GM18502 (cell line): ENCODE results near the gene HNRNPC.
"Not testable (repeated sequence)": the region's sequence is repeated elsewhere in the genome, so short reads cannot be mapped to it uniquely, and the experiment has no call there.

Experiments
- ATAC-seq: cut with Tn5 transposase; IDR thresholded peaks from one replicate; pipeline ENCODE4 v1.9.1; 2021; ENCODE audit warnings: mild to moderate bottlenecking; ENCODE audit not compliant: unreplicated experiment, poor library complexity

Gene HNRNPC

DNA sequence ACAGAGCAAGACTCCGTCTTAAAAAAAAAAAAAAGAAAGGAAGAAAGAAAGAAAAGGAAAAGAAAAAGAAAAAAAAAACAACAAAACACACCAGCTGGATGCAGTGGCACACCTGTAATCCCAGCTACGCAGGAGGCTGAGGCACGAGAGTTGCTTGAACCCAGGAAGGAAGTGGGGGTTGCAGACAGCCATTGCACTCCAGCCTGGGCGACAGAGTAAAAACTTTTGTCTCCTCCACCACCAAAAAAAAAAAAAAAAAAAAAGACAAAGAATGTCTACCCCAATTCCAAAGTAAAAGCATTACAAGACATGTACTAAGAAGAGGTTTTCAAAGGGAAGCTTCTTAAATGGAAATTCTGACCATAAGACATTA is 53.4 kb downstream of the HNRNPC start:
- no peak for ATAC-seq

DNA sequence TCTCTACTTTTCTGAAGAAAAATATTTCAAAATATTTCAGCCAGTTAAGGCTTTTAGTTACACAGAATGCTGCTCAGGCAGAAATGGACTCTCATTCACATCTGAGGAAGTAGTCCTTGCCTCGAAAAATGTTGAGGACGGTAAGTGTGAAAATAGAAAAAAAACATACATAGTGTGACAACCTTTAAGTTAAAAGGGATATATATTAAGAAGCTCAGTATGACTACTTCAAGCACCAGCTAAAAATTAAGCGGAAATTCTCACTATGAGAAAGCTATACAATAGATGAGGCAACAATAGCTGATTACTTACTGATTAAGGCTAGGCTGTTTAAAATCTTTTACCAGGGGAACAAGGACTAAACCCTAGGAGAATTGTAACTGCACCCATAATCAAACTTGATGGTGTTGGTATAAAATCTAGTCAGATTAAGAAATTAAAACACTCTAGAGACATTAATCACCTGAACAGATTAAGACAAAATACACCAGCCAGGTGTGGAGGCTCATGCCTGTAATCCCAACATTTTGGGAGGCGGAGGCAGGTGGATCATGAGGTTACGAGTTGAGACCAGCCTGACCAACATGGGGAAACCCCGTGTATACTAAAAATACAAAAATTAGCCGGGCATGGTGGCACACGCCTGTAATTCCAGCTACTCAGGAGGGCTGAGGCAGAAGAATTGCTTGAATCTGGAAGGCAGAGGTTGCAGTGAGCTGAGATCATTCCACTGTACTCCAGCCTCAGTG is 53.9 kb downstream of the HNRNPC start:
- ATAC-seq, result no peak

DNA sequence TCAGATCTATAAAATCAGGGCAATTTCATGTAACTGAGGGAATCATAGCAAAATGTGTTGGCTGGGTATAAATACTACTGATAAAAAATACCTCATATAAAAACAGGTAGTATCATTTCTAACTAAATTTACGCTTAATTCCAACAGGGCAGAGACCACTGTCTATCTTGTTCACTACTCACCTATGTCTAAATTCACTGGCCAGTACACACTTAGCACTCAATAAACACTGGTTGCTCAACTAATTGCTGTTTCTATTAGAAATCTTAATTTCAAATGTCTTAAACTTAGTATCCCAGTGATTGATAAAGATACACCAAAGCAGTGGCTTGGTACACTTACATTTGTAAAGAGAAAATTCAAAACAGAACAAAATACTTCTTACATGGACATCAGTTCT is 55.6 kb downstream of the HNRNPC start:
- no peak for ATAC-seq

DNA sequence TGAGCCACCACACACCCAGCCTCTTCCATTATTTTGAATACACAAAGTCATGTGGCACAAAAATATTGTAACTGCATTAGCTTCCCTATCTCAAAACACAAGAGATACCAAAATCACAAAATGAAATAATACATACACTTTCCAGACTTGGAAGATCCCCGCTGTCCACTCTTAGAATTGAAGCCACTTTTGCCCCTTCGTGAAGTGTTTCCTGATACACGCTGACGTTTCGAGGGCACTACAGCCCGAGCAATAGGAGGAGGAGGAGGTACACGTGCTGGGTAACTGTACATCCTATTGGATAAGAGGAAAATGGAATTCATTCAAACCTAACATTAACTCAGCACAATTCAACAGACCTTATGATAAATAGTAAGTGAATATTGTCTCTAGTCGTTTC is 56.4 kb downstream of the HNRNPC start:
- not testable (repeated sequence) for ATAC-seq

DNA sequence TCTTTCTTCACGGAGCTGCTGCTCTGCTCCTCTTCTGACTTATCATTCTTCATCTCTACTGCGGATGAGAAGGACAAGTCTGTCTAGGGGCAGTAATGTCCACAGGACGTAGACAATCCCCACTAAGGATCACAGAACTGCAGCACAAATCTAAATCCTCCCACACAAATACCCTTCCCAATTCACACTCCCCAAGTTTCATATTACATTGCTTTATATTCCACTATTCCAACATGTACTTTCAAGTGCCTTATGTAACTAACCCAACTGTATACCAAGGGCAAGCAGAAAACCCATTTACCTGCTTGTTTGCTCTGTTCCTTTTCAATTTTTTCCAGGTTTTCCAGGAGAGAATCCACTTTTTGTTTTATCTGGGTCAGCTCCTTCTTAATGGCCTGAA is 57.7 kb downstream of the HNRNPC start:
- no peak for ATAC-seq

DNA sequence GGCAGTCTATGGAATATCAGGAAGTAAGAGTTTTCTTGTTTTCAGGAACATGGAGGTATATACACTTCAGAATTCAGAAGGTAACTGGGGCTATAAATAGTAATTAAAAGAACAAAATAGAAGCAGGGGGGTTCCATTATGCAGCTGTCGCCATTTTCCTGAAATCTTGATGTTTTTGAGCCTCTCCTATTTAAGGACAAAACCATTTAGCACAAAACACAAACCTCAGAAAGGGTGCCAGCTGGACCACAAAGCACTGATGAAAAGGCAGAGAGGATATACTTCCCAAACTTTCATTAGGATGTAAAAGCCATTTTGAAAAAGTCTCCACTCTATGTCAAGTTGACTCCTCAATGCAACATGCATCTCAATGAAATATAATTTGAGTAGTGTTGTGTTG is 59.2 kb downstream of the HNRNPC start:
- ATAC-seq, result no peak

DNA sequence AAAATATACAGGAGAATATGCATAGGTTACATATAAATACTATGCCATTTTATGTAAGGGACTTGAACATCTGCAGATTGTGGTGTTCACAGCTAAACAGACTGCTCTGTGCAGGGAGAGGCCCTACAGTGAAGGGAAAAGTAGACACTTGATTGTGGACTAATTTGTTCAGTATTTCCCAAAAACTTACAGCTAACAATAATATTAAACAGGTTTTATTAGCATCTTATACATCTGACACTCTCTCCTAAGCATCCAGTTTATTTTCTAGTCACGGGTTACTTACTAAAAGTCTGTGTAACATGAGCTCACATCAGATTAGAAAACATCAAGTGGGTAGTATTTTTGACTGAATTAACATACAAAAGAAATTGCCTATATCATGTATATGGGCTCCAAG is 60.1 kb downstream of the HNRNPC start:
- ATAC-seq, result no peak

DNA sequence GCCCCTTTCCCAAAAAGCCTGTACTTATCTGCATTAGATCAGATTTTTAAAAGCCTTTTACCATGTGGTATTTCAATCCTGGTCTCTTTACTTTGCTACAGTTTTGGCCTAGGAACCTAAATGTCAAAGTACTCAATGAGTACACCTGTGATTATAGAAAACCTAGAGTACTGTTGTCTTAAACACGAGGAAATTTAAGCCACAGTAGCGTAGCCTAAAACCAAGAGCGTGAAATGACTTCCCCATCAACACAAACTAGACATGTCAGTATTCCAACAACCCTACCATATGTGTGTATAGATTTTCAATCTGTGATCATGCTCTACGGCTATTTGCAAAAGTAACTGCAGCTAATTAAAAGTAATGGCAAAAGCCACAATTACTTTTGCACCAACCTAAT is 60.7 kb downstream of the HNRNPC start:
- no peak for ATAC-seq

DNA sequence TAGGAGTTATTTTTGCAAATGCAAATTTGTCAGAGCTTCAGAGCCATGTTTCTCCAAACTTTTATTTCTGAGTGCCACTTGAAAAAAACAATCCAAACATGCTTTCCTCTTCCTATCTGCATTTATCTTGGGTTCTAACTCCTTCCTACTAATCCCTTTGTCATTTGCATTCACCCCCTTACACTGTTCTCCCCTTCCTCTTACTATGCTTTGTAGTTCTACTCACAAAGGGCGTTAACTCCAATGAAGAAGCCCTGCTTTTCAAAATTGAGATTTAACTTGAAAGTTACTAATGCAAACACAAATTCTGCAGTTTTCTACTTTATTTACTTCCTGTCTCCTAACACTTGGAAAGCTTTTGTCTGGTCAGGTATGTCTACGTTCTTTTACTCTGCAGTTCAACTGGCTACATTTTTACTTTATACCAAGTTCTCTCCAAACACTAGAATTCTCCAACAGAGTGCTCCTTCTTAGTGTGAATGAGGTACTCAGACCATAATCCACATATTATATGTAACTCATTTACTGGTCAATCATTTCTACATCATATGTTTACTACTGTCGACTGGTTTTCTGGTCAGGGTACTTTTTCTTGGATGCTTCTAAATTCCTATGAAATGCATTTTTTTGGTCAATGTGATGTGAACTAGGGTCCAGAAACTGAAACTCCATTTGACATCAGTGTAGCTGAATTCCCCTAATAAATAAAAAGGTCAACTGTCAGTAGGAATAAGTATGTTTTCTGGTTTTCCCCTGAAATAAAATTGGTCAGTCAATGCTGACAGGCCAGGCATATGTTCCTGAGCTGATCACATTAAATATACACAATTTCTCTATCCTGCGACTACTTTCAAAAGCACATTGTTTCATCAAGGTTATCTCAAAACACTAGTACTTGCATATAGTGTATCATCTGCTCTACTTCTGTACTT is 62.2 kb downstream of the HNRNPC start:
- no peak for ATAC-seq

DNA sequence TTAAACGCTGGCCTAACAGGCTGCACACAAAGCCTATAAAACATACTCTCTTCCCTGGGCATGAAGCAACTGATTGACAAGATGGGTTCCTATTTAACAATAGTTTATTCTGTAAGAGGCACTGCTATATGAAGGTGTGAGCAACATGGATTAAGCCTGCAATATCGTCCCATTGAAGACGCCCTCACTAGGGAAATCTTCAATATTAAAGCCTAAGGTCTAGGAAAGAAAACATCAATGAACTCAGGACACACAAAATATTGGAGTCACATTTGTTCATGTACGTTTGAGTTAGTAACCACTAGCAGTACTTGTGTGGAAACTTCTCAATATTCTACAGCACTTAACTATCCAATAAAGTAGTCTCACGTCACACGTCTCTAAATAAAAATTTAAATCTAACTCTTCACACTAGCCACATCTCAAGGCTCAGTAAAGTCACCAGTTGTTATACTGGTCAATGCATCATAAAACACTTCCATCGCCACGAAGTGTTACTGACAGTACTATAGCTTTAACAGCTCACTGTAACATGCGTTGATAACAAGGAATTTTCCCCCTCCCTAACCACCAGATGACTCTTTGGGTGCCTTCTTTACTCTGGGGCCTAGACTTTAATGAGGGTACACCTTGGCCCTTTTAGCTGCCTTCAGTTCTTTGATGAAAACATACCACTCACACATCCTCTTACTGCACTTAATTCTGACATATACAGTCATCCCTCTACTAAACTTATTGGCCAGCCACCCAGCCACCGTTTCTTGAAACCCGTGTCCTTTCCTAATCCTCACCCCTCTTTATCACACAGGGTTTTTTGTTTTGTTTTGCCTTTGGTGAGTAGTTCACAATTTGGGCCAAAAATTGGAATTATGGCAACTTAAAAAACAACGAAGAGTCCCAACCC is 63.3 kb downstream of the HNRNPC start:
- no peak for ATAC-seq

DNA sequence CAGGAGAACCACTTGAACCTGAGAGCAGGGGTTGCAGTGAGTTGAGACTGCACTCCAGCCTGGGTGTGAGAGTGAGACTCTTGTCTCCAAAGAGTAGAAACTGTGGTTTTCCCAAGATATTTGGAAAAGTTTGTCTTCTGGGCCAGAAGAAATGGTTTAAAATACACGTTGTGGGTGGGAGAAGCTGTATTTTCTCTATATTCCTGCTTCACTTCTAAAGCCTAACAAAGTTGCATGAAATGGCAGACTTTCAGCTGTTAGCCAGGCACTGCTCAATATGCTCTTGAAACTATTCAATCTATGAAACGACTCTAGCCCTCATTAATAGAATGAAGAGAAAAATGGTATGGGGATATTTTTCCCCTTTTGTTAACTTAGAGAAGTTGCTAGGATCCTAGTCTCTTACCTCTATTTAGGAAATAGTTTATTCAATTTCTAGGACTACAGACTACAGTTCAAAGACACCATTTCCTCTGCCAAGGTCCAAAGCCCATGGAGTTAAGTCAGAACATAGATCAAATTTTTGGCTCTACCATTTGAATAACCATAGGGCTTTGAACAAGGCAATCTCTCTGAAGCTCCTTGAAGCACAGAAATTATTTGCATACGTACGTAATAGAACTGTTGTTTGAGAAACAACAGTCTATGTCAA is 64.1 kb downstream of the HNRNPC start:
- no peak for ATAC-seq

DNA sequence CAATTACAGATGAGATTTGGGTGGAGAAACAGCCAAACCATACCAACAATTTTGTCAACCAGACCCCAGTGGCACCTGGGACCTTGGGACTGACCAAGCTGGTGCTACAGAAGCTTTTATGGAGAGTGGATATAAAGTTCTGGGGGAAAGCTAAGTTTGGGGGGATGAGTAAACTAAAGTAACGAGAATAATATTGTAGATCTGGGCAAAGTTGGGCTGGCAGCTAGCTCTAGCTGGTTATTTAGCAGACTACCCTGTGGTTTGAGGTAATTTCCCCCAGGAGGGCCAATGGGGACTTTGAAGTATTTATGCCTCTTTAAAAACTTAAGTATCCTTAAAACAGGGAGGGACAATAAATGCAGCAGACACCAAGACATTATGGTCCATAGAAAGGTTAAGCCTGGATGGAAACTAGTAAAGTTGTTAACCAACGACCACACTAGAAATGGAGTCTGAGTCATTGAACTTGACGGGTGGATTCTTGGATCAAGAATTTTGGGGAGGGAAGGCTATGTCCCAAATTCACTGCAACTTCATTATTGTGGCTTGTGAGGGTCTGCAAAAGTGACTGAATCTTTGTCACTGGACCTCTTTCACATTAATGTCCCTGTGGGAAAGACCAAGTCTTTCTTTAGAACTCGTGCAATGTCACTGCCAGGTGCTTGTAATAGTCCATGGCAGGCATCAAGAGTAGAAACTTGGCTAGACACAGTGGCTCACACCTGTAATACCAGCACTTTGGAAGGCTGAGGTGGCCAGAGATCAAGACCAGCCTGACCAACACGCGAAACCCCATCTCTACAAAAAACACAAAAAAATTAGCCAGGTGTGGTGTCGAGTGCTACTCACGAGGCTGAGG is 64.8 kb downstream of the HNRNPC start:
- ATAC-seq, result no peak

DNA sequence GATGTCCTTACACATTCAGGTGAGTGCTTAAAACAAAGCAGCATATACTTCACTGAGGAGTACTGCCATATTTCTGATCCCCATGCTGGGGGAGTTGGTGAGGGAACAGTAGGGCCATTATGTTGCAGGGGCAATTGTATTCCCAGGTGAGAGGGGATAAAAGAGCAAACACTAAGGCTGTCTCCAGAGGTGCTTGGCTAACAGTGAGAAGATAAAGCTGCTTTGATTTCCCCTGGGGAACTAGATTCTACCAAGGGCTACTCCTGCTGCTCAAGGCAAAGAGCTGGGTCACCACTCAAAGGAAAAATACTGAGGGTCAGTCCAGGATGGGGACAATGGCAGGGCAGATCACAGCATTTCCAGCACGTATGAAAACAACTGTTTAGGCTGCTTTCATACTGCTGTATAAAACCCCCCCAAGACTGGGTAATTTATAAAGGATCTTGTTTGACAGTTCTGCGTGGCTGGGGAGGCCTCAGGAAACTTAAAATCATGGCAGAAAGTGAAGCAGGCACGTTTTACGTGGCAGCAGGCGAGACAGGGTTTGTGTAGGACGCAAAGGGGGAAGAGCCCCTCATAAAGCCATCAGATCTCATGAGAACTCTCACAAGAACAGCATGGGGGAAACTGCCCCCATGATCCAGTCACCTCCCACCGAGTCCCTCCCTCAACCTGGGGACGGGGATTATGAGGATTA is 65.6 kb downstream of the HNRNPC start:
- ATAC-seq, result no peak

DNA sequence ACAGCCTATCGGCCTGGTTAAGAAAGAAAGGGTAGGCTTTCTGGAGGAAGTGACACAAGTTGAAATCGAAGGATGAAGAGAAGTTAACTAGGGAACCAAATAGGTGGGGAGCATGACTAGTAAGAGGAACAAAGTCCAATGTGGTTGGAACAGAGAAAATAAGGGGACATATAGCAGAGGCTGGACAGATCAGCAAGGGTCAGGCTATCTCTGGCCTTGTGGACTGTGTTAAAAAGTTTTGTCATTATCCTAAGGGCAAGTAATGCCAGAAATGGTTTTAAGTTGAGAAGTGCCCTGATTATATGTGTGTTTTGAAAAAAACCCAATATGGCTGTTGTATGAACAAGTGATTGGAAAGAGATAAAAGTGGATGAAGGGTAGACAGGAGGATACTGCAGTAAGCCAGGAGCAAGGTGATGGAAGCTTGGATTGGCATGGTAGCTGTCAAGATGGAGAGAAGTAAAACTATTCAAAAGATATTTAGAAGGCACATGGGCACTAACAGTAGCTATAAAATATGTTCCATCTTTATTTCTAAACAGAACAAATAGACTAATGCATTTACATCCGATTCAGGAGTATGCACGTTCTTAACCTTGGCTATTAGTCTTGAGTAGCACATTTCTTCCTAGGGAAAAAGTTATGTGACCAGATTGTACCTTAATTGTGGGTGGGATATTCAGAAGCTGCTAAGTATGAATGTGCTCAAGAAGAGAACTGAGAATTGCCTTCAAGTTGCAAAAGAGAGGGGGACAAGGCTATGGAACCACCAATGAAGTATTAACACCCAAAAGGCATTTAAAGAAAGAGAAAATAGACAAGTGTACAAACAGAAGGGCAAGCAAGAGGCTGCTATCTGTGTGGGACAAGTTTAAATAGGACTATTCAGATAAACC is 66.5 kb downstream of the HNRNPC start:
- no peak for ATAC-seq

DNA sequence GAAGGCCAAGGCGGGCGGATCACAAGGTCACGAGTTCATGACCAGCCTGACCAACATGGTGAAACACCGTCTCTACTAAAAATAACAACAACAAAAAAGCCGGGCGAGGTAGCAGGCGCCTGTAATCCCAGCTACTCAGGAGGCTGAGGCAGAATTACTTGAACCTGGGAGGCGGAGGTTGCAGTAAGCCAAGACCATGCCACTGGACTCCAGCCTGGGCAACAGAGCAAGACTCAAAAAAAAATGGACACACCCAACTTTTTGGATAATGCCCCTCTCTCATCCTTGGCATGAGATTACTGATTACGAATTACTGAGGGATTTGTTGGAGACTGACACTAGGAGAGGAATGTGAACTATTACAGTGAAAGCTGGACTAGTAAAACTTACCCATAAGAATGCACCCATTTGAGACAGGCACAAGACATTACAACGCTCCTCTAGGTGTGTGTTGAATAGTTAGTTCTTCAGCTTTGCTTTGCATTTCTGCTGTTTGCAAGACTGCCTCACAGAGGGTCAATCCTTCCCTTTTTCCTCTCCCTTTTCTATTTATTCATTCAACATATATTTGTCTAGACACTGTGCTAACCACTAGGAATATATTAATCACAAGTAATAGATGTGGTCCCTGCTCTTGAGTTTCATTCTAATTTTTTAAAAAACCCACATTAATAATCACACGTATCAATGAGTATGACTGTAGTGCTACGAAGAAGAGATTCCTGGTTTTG is 67.3 kb downstream of the HNRNPC start:
- ATAC-seq, result no peak

DNA sequence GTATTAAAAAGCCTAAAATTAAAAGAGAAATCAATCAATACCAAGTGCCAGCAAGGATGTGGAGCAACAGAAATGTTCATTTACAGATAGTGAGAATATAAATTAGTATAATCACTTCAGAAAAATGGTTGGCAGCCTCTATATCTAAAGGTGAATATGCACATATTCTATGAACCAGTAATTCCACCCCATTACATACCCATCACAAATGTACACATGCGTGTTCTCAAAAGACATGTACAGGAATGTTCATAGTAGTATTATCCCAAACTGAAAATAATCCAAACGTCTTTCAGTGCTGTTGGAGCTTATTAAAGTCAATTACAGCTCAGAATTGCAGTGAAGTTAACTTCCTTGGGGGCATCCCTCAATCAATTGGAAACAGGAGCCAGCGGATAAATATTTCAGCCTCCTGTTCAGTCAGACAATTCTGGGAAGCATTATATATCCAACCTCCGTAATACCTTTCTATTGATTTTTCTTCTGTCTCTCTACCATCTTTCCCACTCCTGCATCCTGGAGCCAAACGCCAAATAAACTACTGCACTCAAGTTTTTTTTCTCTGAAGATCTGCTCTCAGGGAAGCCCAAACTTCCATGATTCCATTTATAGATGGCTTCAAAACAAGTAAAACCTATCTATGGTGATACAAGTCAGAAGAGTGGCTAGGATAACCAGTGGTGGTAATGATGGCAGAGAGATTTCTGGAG is 68.3 kb downstream of the HNRNPC start:
- no peak for ATAC-seq
